Right atrium auricular region (tissue), 2 donors: ENCODE data around the gene CTNNB1. TPM values are rescaled to one million over a fixed set of nuclear protein-coding genes. Genes with fewer than 3 reads are reported as not detected.

ENCODE experiments used
- DNase-seq: peaks from one replicate; pipeline ENCODE4 v3.0.0-alpha.2; 2019; ENCODE audit warnings: low spot score
- H3K27ac ChIP-seq, 2 donors: fragments of 200-600 bp; sonication (generic); 1 replicate in 1 of 2; 2 replicates in 1 of 2; pipeline ENCODE4 v1.5.1; 2016 to 2019
- H3K27me3 ChIP-seq, 2 donors: fragments of 200-600 bp; sonication (generic); one replicate each; pipeline versions ENCODE4 v1.5.1 to v1.6.0; 2017 to 2019
- H3K36me3 ChIP-seq: fragments of 200-600 bp; sonication (generic); one replicate; pipeline ENCODE4 v1.5.1; 2016
- H3K4me1 ChIP-seq, 2 donors: fragments of 200-600 bp; sonication (generic); one replicate each; pipeline versions ENCODE4 v1.5.1 to v1.6.0; 2017 to 2019
- H3K4me3 ChIP-seq, 2 donors: fragments of 200-600 bp; sonication (generic); 1 replicate in 1 of 2; 2 replicates in 1 of 2; pipeline ENCODE4 v1.5.1; 2017 to 2019; ENCODE audit warnings: mild to moderate bottlenecking in 1 of 2, moderate library complexity in 1 of 2
- H3K9me3 ChIP-seq, 2 donors: fragments of 200-600 bp; sonication (generic); one replicate each; pipeline ENCODE4 v1.5.1; 2019
- total RNA-seq, 2 donors: library from RNA; depleted of rRNA; stranded (reverse); fragments of >200 nt; gene quantifications; one replicate each; pipeline ENCODE4 v1.1.0, GENCODE V29; 2016
- TF ChIP-seq, protein P1 (sequence below), 2 donors: fragments of 200-600 bp; sonication (generic); IDR thresholded peaks; one replicate each; pipeline ENCODE4 v1.5.1; 2019; ENCODE audit warnings: antibody characterized with exemption in 2 of 2

The CTNNB1 gene
- total RNA-seq, 2 donors from 2014 or later, result 156 to 261 TPM

DNA sequence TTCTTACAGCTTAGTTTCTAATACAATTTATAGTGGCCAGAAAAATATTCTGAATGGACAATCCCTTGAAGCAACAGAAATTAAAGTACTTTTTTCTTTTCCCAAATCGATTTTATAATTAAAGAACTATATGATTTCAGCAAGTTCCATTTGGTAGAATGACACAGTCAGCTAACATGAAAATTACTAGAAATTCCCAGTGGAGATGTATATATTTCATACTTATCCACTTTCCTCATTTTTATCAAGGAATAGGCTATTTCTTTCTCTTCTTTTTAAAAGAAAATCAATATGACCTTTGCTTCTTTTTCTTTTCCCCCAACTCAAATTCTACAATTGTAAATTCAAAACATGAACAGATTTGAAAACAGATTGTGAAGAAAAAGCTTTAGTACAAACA, 6.4 kb upstream of the CTNNB1 start:
- H3K9me3 ChIP-seq, result no peaks in the 10 kb centered on the region
- no peak overlapping the region for H3K4me3 ChIP-seq
- TF ChIP-seq, protein P1, sequence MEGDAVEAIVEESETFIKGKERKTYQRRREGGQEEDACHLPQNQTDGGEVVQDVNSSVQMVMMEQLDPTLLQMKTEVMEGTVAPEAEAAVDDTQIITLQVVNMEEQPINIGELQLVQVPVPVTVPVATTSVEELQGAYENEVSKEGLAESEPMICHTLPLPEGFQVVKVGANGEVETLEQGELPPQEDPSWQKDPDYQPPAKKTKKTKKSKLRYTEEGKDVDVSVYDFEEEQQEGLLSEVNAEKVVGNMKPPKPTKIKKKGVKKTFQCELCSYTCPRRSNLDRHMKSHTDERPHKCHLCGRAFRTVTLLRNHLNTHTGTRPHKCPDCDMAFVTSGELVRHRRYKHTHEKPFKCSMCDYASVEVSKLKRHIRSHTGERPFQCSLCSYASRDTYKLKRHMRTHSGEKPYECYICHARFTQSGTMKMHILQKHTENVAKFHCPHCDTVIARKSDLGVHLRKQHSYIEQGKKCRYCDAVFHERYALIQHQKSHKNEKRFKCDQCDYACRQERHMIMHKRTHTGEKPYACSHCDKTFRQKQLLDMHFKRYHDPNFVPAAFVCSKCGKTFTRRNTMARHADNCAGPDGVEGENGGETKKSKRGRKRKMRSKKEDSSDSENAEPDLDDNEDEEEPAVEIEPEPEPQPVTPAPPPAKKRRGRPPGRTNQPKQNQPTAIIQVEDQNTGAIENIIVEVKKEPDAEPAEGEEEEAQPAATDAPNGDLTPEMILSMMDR (IDR thresholded peaks at IDR 0.05), result no peak
- H3K4me1 ChIP-seq, result no peaks in the 10 kb centered on the region
- DNase-seq, result no peak
- no peaks in the 10 kb centered on the region for H3K36me3 ChIP-seq
- H3K27ac ChIP-seq, result no peak overlapping the region
- H3K27me3 ChIP-seq, result no peaks in the 10 kb centered on the region

DNA sequence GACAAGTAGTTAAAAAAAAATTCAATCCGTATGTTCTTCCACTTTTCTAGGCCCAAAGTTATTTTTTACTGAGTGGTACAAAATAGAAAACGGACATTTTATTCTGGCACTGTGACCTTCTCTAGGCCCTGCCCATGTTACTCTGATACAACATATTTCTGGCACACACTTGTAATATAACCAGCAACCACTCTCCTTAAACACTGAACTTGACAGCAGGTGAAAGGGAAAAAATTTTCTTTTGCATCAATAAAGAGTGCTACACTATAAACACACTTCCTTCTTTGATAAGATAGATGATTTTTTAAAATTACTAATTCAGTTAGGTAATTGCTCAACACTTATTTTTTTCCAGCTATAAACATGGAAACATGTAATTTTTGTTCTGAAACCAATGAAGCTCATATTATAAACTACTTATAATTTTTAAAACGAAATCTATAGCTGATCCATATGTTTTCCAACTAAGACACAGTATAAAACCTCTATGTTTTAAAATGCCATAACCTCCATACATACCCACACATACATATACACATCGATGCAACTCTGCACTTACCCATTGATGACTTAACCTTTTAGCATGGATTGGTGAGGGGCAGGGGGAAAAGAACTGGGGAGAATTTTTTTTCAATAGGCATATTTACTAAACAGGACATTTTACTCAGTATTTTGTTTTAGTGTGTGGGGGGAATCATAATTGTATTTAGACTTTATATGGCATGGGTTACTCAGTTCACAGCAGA, 5.3 kb upstream of the CTNNB1 start:
- Histone ChIP-seq H3K36me3 (no peaks in the 10 kb centered on the region), H3K4me1 (peaks cover 0 to 7% of the 10 kb centered on the region in 2 donors), H3K27ac (no peak overlapping the region), H3K4me3 (no peak overlapping the region), H3K9me3 (no peaks in the 10 kb centered on the region), H3K27me3 (no peaks in the 10 kb centered on the region)
- no peak for DNase-seq
- TF ChIP-seq, protein P1 (IDR thresholded peaks at IDR 0.05), result no peak

- H3K4me3 ChIP-seq, result no peak overlapping the region
- no peaks in the 10 kb centered on the region for H3K9me3 ChIP-seq
- H3K4me1 ChIP-seq, result peaks cover 0 to 7% of the 10 kb centered on the region in 2 donors
- no peaks in the 10 kb centered on the region for H3K27me3 ChIP-seq
- TF ChIP-seq, protein P1 (IDR thresholded peaks at IDR 0.05), result no peak
- no peaks in the 10 kb centered on the region for H3K36me3 ChIP-seq
- no peak overlapping the region for H3K27ac ChIP-seq
- DNase-seq, result no peak
Observed at GRCh38 chr3:41194701-41195100, 4.6 kb upstream of the CTNNB1 start.

- DNase-seq, result no peak
- Histone ChIP-seq H3K4me3 (no peak overlapping the region), H3K27me3 (no peaks in the 10 kb centered on the region), H3K36me3 (no peaks in the 10 kb centered on the region), H3K27ac (no peak overlapping the region), H3K9me3 (no peaks in the 10 kb centered on the region), H3K4me1 (peaks cover 0 to 7% of the 10 kb centered on the region in 2 donors)
- TF ChIP-seq, protein P1 (IDR thresholded peaks at IDR 0.05), result no peak
Observed at GRCh38 chr3:41195946-41196345, 3.4 kb upstream of the CTNNB1 start.

DNA sequence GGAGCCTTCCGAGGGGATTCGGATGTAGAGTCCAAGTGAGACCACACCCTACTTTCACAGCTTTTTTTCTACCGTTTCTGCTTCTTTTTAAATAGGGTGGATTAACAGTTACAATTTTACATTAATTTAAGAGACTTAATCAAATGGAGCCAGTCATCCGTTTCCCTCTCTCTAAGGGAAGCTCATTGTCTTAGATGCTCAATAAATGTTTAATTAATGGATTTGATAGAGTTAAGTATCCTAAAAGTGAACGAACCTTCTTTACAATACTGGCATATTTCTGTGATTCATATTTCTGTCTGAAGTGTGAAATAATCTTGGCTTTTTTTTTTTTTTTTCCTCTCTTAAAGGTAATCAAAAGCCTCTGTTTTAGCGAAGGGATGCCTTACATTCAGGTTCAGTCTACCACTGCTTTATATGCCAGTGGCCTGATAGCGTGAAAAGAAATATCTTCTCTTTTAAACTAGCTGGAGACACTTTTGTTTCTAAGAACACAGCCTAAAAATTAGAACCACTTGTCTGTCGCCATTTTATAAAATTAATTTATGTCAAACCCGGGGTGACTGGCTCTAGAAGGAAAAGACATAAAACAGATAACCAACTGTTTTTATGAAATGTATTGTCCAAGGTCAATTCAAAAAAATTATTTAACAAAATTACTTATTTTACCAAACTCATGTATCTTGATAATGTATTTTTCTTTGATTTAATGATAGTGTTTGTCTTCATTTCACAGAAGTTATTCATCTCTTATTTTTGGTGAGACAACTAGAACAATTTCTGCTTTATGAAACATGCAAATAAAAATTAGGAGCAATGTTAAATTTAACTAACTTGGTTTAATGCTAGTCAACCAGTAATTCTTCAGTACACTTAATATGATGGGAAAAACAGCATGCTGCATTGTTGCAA, 2.5 kb upstream of the CTNNB1 start:
- Histone ChIP-seq H3K27ac (no peak overlapping the region), H3K4me1 (peaks cover 0 to 12% of the 10 kb centered on the region in 2 donors), H3K36me3 (no peaks in the 10 kb centered on the region), H3K4me3 (no peak overlapping the region), H3K9me3 (no peaks in the 10 kb centered on the region), H3K27me3 (no peaks in the 10 kb centered on the region)
- TF ChIP-seq, protein P1 (IDR thresholded peaks at IDR 0.05), result no peak
- DNase-seq, result no peak
